ENCODE data around the gene FAM107A. TPM values are rescaled to one million over a fixed set of nuclear protein-coding genes. Genes with fewer than 3 reads are reported as not detected.

The FAM107A gene
- total RNA-seq, 1 donor from 2014 or later: not detected

DNA sequence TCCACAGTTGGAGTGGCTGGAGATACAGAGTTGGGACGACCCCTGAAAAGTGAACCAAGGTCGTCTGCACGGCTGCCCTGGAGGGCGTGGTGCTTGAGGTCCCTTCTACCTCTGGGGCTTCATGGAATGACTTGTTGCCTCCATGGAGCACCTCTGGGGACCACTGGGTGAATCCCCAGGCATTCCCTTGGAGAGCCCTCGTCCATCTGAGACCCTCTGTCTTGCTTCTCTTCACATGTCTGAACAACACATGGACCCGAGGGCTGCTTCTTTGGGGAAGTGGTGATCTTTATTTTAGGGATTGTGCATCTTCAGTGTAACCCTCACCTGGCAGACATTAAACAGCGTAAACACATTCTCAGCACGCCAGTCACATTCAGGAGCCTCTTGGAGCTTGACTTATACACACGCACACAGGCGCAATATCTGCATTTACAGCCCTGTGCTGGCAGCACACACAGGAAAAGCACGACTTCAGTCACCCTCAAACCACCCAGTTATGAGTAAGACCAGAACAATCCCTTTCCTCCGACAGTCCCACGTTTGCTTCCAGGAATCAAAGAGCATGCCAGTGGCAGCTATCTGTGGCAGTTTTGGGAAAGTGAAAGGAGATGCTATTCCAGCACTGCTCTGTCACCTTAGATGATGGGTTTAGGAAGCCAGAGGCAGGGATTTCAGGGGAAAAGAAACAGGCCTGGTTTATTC, 12.6 kb downstream of the FAM107A start:
- Mint-ChIP-seq H3K27ac (ENCODE audit: unreplicated experiment) (no peak overlapping the region), H3K4me3 (ENCODE audit: unreplicated experiment) (no peak overlapping the region), H3K36me3 (ENCODE audit: unreplicated experiment) (peaks cover 5% of the 10 kb centered on the region), H3K9me3 (ENCODE audit: unreplicated experiment) (peaks cover 4% of the 10 kb centered on the region), H3K27me3 (ENCODE audit: unreplicated experiment) (no peaks in the 10 kb centered on the region), H3K4me1 (ENCODE audit: low read depth, unreplicated experiment) (peaks cover 4% of the 10 kb centered on the region)
- TF ChIP-seq, protein P1, sequence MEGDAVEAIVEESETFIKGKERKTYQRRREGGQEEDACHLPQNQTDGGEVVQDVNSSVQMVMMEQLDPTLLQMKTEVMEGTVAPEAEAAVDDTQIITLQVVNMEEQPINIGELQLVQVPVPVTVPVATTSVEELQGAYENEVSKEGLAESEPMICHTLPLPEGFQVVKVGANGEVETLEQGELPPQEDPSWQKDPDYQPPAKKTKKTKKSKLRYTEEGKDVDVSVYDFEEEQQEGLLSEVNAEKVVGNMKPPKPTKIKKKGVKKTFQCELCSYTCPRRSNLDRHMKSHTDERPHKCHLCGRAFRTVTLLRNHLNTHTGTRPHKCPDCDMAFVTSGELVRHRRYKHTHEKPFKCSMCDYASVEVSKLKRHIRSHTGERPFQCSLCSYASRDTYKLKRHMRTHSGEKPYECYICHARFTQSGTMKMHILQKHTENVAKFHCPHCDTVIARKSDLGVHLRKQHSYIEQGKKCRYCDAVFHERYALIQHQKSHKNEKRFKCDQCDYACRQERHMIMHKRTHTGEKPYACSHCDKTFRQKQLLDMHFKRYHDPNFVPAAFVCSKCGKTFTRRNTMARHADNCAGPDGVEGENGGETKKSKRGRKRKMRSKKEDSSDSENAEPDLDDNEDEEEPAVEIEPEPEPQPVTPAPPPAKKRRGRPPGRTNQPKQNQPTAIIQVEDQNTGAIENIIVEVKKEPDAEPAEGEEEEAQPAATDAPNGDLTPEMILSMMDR (IDR thresholded peaks at IDR 0.05; ENCODE audit: partially characterized antibody, unreplicated experiment): no peak
- no peak for DNase-seq

DNA sequence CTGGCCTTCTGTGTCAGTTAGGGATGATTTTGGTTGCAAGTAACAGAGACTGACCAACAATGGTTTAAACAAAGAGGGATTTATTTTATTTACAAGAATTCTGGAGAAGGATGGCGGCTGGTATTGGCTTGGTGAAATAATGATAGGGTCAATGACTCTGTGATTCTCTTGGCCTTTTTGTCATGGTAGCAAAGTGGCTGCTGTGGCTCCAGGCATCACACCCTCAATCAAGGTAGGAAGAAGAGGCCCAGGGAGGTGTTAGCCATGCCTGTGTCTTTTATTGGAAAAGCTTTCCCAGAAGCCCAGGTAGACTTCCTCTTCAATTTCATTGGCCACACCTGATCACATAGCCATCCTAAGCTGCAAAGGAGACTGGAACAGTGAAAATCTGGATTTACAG, 13.1 kb downstream of the FAM107A start:
- peaks cover 5% of the 10 kb centered on the region for H3K36me3 Mint-ChIP-seq (ENCODE audit: unreplicated experiment)
- DNase-seq: no peak
- no peak overlapping the region for H3K27ac Mint-ChIP-seq (ENCODE audit: unreplicated experiment)
- TF ChIP-seq, protein P1 (IDR thresholded peaks at IDR 0.05; ENCODE audit: partially characterized antibody, unreplicated experiment): no peak
- peaks cover 4% of the 10 kb centered on the region for H3K4me1 Mint-ChIP-seq (ENCODE audit: low read depth, unreplicated experiment)
- H3K27me3 Mint-ChIP-seq (ENCODE audit: unreplicated experiment): no peaks in the 10 kb centered on the region
- H3K4me3 Mint-ChIP-seq (ENCODE audit: unreplicated experiment): no peak overlapping the region
- H3K9me3 Mint-ChIP-seq (ENCODE audit: unreplicated experiment): peaks cover 4% of the 10 kb centered on the region

DNA sequence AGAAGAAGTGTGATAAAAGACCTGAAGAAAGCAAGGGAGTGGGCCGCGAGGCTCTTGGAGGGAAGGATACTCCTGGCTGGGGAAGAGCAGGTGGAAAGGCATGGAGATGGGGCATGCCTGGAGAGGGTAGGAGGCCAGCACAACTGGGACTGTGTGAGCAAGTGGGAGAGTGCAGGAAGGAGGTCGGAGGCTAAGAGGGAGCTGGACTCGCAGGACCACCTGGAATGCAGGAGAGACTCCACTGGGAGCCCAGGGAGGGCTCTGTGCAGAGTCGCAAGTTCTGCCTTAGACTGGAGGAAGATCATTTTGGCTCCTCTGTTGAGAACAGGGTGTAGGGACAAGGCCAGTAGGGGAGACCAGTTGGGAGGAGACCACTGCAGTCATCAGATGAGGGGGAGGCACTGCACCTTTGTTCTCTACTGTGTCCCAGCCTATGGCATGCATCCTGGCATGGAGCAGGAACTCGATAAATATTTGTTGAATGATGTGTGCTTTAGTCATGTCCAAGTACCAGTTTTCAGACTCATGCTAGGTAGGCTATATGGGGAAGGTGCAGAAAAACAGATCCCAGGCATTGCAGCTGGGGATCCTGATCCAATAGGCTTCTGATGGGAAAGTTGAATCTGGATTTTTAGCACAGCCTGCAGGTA, 13.7 kb downstream of the FAM107A start:
- H3K27ac Mint-ChIP-seq (ENCODE audit: unreplicated experiment): no peak overlapping the region
- peaks cover 4% of the 10 kb centered on the region for H3K4me1 Mint-ChIP-seq (ENCODE audit: low read depth, unreplicated experiment)
- TF ChIP-seq, protein P1 (IDR thresholded peaks at IDR 0.05; ENCODE audit: partially characterized antibody, unreplicated experiment): no peak

DNA sequence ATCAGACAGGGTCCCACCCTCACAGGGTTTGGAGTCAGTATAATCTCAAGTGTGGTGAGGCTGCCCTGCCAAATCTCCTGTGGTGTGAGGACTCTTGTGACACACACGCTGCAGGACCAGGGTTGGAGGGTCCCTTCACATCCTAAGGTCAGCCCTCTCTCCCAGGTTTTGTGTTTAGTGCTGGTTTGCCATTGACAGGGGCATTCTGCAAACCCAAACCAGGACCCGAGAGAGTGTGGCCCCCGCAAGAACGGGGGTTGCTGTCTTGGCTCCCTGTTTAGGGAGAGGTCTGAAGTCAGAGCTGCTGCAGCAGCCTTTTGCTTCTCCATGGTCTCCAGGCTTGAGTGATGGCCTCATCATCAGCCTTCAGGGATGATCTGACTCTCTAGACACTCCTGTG, 14.7 kb downstream of the FAM107A start:
- H3K36me3 Mint-ChIP-seq (ENCODE audit: unreplicated experiment): peaks cover 5% of the 10 kb centered on the region
- H3K9me3 Mint-ChIP-seq (ENCODE audit: unreplicated experiment): peaks cover 5% of the 10 kb centered on the region
- TF ChIP-seq, protein P1 (IDR thresholded peaks at IDR 0.05; ENCODE audit: partially characterized antibody, unreplicated experiment): no peak
- H3K27ac Mint-ChIP-seq (ENCODE audit: unreplicated experiment): no peak overlapping the region
- no peaks in the 10 kb centered on the region for H3K27me3 Mint-ChIP-seq (ENCODE audit: unreplicated experiment)
- peaks cover 8% of the 10 kb centered on the region for H3K4me1 Mint-ChIP-seq (ENCODE audit: low read depth, unreplicated experiment)
- no peak for DNase-seq
- H3K4me3 Mint-ChIP-seq (ENCODE audit: unreplicated experiment): no peak overlapping the region

More for the DNA sequence above, 13.7 kb downstream of the FAM107A start:
- Mint-ChIP-seq H3K36me3 (ENCODE audit: unreplicated experiment) (peaks cover 5% of the 10 kb centered on the region), H3K9me3 (ENCODE audit: unreplicated experiment) (peaks cover 4% of the 10 kb centered on the region), H3K27me3 (ENCODE audit: unreplicated experiment) (no peaks in the 10 kb centered on the region), H3K4me3 (ENCODE audit: unreplicated experiment) (no peak overlapping the region)
- DNase-seq: no peak

DNA sequence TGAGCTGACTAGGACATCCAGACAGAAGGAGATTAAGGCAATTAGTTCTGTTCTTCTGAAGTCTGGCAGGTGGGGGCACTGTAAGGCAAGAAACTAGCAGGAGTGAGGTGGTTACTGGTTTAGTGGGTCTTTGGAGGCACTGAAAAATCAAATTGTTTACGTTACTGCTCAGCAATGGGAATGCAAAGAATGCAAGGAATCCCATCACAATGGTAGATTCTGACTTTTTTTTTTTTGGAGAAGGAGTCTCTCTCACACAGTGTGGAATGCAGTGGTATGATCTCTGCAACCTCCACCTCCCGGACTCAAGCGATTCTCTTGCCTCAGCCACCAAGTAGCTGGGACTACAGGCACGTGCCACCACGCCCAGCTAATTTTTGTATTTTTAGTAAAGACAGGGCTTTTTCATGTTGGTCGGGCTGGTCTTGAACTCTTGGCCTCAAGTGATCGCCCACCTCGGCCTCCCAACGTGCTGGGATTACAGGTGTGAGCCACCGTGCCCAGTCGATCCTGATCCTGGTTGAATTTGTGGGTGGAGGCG, 16.4 kb downstream of the FAM107A start:
- H3K27me3 Mint-ChIP-seq (ENCODE audit: unreplicated experiment): no peaks in the 10 kb centered on the region
- H3K36me3 Mint-ChIP-seq (ENCODE audit: unreplicated experiment): peaks cover 5% of the 10 kb centered on the region
- H3K4me3 Mint-ChIP-seq (ENCODE audit: unreplicated experiment): no peak overlapping the region
- no peak for DNase-seq
- H3K4me1 Mint-ChIP-seq (ENCODE audit: low read depth, unreplicated experiment): peaks cover 15% of the 10 kb centered on the region
- H3K9me3 Mint-ChIP-seq (ENCODE audit: unreplicated experiment): peaks cover 5% of the 10 kb centered on the region
- H3K27ac Mint-ChIP-seq (ENCODE audit: unreplicated experiment): no peak overlapping the region
- TF ChIP-seq, protein P1 (IDR thresholded peaks at IDR 0.05; ENCODE audit: partially characterized antibody, unreplicated experiment): no peak
